NCI-H2227 (cell line): ENCODE measurements around the gene DPY19L3.
"Not testable (repeated sequence)": the region's sequence is repeated elsewhere in the genome, so short reads cannot be mapped to it uniquely, and the experiment has no call there.

ENCODE experiments used
- DNase-seq: peaks from one replicate; lab custom pipeline; 2025; ENCODE audit not compliant: unreplicated experiment; lab: John Stamatoyannopoulos, UW

The DPY19L3 gene

GRCh38 chr19:32392901-32393300 is 12.7 kb upstream of the DPY19L3 start:
- no peak for DNase-seq

GRCh38 chr19:32396046-32396652 is 9.4 kb upstream of the DPY19L3 start:
- DNase-seq, result no peak

- DNase-seq, result no peak
Observed at GRCh38 chr19:32397671-32398101, 7.9 kb upstream of the DPY19L3 start.

- DNase-seq, result no peak
Observed at GRCh38 chr19:32401992-32402391, 3.6 kb upstream of the DPY19L3 start.

- DNase-seq, result peak; percentile 54
Observed at GRCh38 chr19:32403291-32403995, 2.1 kb upstream of the DPY19L3 start.

GRCh38 chr19:32404213-32404932 is 1.2 kb upstream of the DPY19L3 start:
- peak; percentile 75 for DNase-seq

- peak; percentile 95 for DNase-seq
Observed at GRCh38 chr19:32404933-32405430, 588 bp upstream of the DPY19L3 start.

GRCh38 chr19:32406161-32407003 is 812 bp downstream of the DPY19L3 start:
- no peak for DNase-seq

GRCh38 chr19:32407004-32407992 is 1.7 kb downstream of the DPY19L3 start:
- DNase-seq, result no peak

- no peak for DNase-seq
Observed at GRCh38 chr19:32415246-32415645, 9.7 kb downstream of the DPY19L3 start.

- no peak for DNase-seq
Observed at GRCh38 chr19:32415669-32416068, 10.1 kb downstream of the DPY19L3 start.

- no peak for DNase-seq
Observed at GRCh38 chr19:32416749-32417456, 11.3 kb downstream of the DPY19L3 start.

- no peak for DNase-seq
Observed at GRCh38 chr19:32418155-32418554, 12.6 kb downstream of the DPY19L3 start.

- DNase-seq, result no peak
Observed at GRCh38 chr19:32421589-32422361, 16.2 kb downstream of the DPY19L3 start.

GRCh38 chr19:32422435-32422834 is 16.9 kb downstream of the DPY19L3 start:
- no peak for DNase-seq

- DNase-seq, result not testable (repeated sequence)
Observed at GRCh38 chr19:32423944-32424343, 18.4 kb downstream of the DPY19L3 start.

GRCh38 chr19:32427536-32427935 is 22.0 kb downstream of the DPY19L3 start:
- DNase-seq, result no peak

GRCh38 chr19:32436692-32437091 is 31.1 kb downstream of the DPY19L3 start:
- DNase-seq, result no peak
